Natural killer cell (primary cell): ENCODE measurements around the gene SNAI3. TPM values are rescaled to one million over a fixed set of nuclear protein-coding genes. Genes with fewer than 3 reads are reported as not detected.
A peak's percentile ranks its signal among the peaks of the same experiment; 100 is the strongest.

Source experiments
- ATAC-seq, 3 donors: fragments of 150-1000 bp in 2 of 3; fragments of 200-7000 bp in 1 of 3; cut with Tn5 transposase; 1 replicate in 1 of 3; 2 replicates in 2 of 3; pipeline ENCODE4 v1.10.0; 2021; ENCODE audit warnings: mild to moderate bottlenecking in 2 of 3, moderate library complexity in 2 of 3
- DNase-seq, 2 donors: peaks; one replicate each; pipeline versions ENCODE4 v3.0.0 to v3.0.0-alpha.2; 2013 to 2021; ENCODE audit warnings: mixed read lengths in 1 of 2
- H3K27ac ChIP-seq: one replicate; pipeline ENCODE4 v1.5.1; 2013; ENCODE audit warnings: mild to moderate bottlenecking, low read length
- H3K27me3 ChIP-seq: one replicate; pipeline ENCODE4 v1.6.1; 2013; ENCODE audit warnings: low read length; ENCODE audit not compliant: control insufficient read depth, insufficient read depth
- H3K36me3 ChIP-seq: one replicate; pipeline ENCODE4 v1.6.1; 2013; ENCODE audit warnings: low read length; ENCODE audit not compliant: control insufficient read depth, insufficient read depth
- H3K4me1 ChIP-seq: one replicate; pipeline ENCODE4 v1.6.1; 2013; ENCODE audit warnings: low read length; ENCODE audit not compliant: control insufficient read depth, insufficient read depth
- H3K4me3 ChIP-seq: one replicate; pipeline ENCODE4 v1.5.1; 2013; ENCODE audit warnings: low read length
- H3K9me3 ChIP-seq: one replicate; pipeline ENCODE4 v1.6.1; 2013; ENCODE audit warnings: low read length; ENCODE audit not compliant: control insufficient read depth, insufficient read depth
- H3K27ac Mint-ChIP-seq, 2 donors: one replicate each; pipeline ENCODE4 v1.8.0; 2022; ENCODE audit warnings: mild to moderate bottlenecking in 2 of 2, mixed read lengths in 2 of 2, moderate library complexity in 1 of 2
- H3K27me3 Mint-ChIP-seq, 2 donors: one replicate each; pipeline ENCODE4 v1.8.0; 2022; ENCODE audit warnings: low read depth in 2 of 2, mixed read lengths in 2 of 2
- H3K36me3 Mint-ChIP-seq: one replicate; pipeline ENCODE4 v1.8.0; 2022; ENCODE audit warnings: mixed read lengths
- H3K4me1 Mint-ChIP-seq, 2 donors: one replicate each; pipeline ENCODE4 v1.8.0; 2022; ENCODE audit warnings: mixed read lengths in 2 of 2
- H3K4me3 Mint-ChIP-seq: one replicate; pipeline ENCODE4 v1.8.0; 2022; ENCODE audit warnings: mild to moderate bottlenecking, moderate library complexity, mixed read lengths
- H3K9me3 Mint-ChIP-seq, 2 donors: one replicate each; pipeline ENCODE4 v1.8.0; 2022; ENCODE audit warnings: mixed read lengths in 2 of 2
- CTCF ChIP-seq: fragments of 200-600 bp; IDR thresholded peaks from one replicate; pipeline ENCODE4 v1.8.0; 2022; ENCODE audit warnings: antibody characterized with exemption
- WGBS: methylation state at CpG from one replicate; pipeline ENCODE4 v1.1.7; 2013; ENCODE audit warnings: missing lambda C conversion rate; ENCODE audit not compliant: insufficient coverage; 5-methylcytosine and 5-hydroxymethylcytosine counted together
- intact Hi-C: fragments of 100-400 bp; cut with micrococcal nuclease; formaldehyde crosslinking; loops from one replicate; pipeline ENCODE4 v1.14.2; 2022
- total RNA-seq, 4 donors: library from RNA; stranded (reverse); fragments of 120-200 nt in 1 of 4; gene quantifications; one replicate each; pipeline versions ENCODE4 v1.2.3 to v1.2.4, GENCODE V29; 2013 to 2022

The SNAI3 gene
- total RNA-seq, 3 donors from 2014 or later (not counting 1 experiment from before 2014, with no cell fraction given) = 8.2 to 9.2 (median 8.4) TPM

GRCh38 chr16:88655733-88656281, 30.5 kb downstream of the SNAI3 start:
- H3K4me1 Mint-ChIP-seq = peaks cover 31 to 42% of the 10 kb centered on the region in 2 donors
- ATAC-seq (no peak), DNase-seq (no peak)
- peak overlapping the region; percentile 99 for H3K27ac ChIP-seq
- no peaks in the 10 kb centered on the region for H3K27me3 Mint-ChIP-seq
- no peak overlapping the region for H3K4me3 Mint-ChIP-seq
- no peaks in the 10 kb centered on the region for H3K27me3 ChIP-seq
- peaks cover 56% of the 10 kb centered on the region for H3K4me1 ChIP-seq
- H3K9me3 ChIP-seq = no peaks in the 10 kb centered on the region
- H3K36me3 ChIP-seq = peaks cover 28% of the 10 kb centered on the region
- no peak overlapping the region for H3K4me3 ChIP-seq
- intact Hi-C loops = no loop called here
- TF ChIP-seq CTCF = no peak
- H3K36me3 Mint-ChIP-seq = no peaks in the 10 kb centered on the region
- peak overlapping the region; percentile 68 to 96 for H3K27ac Mint-ChIP-seq
- 89% methylated on average over 29 of the region's 29 CpGs for WGBS
- H3K9me3 Mint-ChIP-seq = no peaks in the 10 kb centered on the region

GRCh38 chr16:88655053-88655732, 31.1 kb downstream of the SNAI3 start:
- peak overlapping the region; percentile 99 for H3K27ac ChIP-seq
- peak overlapping the region; percentile 78 for H3K4me3 Mint-ChIP-seq
- intact Hi-C loops = no loop called here
- peaks cover 28% of the 10 kb centered on the region for H3K36me3 ChIP-seq
- no peaks in the 10 kb centered on the region for H3K9me3 Mint-ChIP-seq
- peak overlapping the region; percentile 96 to 99 for H3K27ac Mint-ChIP-seq
- no peak overlapping the region for H3K4me3 ChIP-seq
- no peaks in the 10 kb centered on the region for H3K27me3 ChIP-seq
- no peaks in the 10 kb centered on the region for H3K36me3 Mint-ChIP-seq
- ATAC-seq (no peak), DNase-seq (peak in 1 of 2 donors; percentile 38)
- TF ChIP-seq CTCF = no peak
- WGBS = 92% methylated on average over 50 of the region's 50 CpGs
- H3K9me3 ChIP-seq = no peaks in the 10 kb centered on the region
- peaks cover 56% of the 10 kb centered on the region for H3K4me1 ChIP-seq
- H3K4me1 Mint-ChIP-seq = peaks cover 33 to 42% of the 10 kb centered on the region in 2 donors
- H3K27me3 Mint-ChIP-seq = no peaks in the 10 kb centered on the region

- no peak for DNase-seq
- H3K27me3 Mint-ChIP-seq = no peaks in the 10 kb centered on the region
- Histone ChIP-seq H3K4me3 (no peak overlapping the region), H3K27me3 (no peaks in the 10 kb centered on the region), H3K36me3 (peaks cover 25% of the 10 kb centered on the region), H3K27ac (peak overlapping the region; percentile 99), H3K9me3 (no peaks in the 10 kb centered on the region), H3K4me1 (peaks cover 63% of the 10 kb centered on the region)
- peak overlapping the region; percentile 78 for H3K4me3 Mint-ChIP-seq
- peak overlapping the region; percentile 96 to 99 for H3K27ac Mint-ChIP-seq
- no peak for ATAC-seq
- WGBS = 72% methylated on average over 28 of the region's 28 CpGs
- no peaks in the 10 kb centered on the region for H3K36me3 Mint-ChIP-seq
- no peaks in the 10 kb centered on the region for H3K9me3 Mint-ChIP-seq
- peaks cover 36 to 45% of the 10 kb centered on the region in 2 donors for H3K4me1 Mint-ChIP-seq
- intact Hi-C loops = loop anchor here (1.0 to 5.0 kb wide), 2 partner anchors 9 to 1267 kb away; partner anchors contain the start of gene MVD
- TF ChIP-seq CTCF = no peak
Measured at GRCh38 chr16:88654363-88655052, 31.8 kb downstream of the SNAI3 start.
